ENCODE data around the gene DGCR2.
"Not testable (repeated sequence)": the region's sequence is repeated elsewhere in the genome, so short reads cannot be mapped to it uniquely, and the experiment has no call there.

The DGCR2 gene

DNA sequence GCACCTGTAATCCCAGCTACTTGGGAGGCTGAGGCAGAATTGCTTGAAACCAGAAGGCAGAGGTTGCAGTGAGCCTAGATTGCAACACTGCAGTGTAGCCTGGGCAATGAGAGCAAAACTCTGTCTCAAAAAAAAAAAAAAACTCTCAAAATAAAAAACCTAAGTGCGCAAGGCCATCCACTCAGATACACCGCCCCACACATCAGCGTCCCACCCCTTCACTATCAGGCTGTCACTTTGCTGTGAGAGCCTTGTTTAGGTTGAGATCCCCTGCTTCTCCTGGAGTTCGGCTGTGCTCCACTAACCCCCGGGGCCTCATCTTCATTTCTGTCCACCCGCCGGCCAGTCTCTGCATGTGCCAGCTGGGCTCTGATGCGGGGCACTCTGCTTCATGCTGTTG, 44.2 kb upstream of the DGCR2 start:
- no peak overlapping the region for H3K4me3 ChIP-seq (replicated peaks; ENCODE audit: low read depth, low read length)
- DNase-seq (ENCODE audit: low read depth): no peak
- TF ChIP-seq, protein P1, sequence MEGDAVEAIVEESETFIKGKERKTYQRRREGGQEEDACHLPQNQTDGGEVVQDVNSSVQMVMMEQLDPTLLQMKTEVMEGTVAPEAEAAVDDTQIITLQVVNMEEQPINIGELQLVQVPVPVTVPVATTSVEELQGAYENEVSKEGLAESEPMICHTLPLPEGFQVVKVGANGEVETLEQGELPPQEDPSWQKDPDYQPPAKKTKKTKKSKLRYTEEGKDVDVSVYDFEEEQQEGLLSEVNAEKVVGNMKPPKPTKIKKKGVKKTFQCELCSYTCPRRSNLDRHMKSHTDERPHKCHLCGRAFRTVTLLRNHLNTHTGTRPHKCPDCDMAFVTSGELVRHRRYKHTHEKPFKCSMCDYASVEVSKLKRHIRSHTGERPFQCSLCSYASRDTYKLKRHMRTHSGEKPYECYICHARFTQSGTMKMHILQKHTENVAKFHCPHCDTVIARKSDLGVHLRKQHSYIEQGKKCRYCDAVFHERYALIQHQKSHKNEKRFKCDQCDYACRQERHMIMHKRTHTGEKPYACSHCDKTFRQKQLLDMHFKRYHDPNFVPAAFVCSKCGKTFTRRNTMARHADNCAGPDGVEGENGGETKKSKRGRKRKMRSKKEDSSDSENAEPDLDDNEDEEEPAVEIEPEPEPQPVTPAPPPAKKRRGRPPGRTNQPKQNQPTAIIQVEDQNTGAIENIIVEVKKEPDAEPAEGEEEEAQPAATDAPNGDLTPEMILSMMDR (IDR thresholded peaks at IDR 0.05; ENCODE audit: low read length, missing control alignments): no peak

DNA sequence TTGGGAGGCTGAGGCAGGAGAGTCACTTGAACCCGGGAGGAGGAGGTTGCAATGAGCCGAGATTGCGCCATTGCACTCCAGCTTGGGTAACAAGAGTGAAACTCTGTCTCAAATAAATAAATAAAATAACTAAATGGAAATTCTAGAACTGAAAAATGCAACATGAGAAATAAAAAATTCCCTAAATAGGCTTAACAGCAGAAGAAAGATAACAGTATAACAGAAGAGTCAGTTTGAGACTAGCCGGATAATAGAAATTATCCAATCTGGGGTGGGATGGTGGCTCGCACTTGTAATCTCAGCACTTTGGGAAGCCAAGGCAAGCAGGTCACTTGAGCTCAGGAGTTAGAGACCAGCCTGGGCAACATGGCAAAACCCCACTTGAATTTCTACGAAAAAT, 42.2 kb upstream of the DGCR2 start:
- TF ChIP-seq, protein P1 (IDR thresholded peaks at IDR 0.05; ENCODE audit: low read length, missing control alignments): no peak
- no peak overlapping the region for H3K4me3 ChIP-seq (replicated peaks; ENCODE audit: low read depth, low read length)
- no peak for DNase-seq (ENCODE audit: low read depth)

GRCh38 chr22:19158649-19159048, 36.4 kb upstream of the DGCR2 start:
- H3K4me3 ChIP-seq (replicated peaks; ENCODE audit: low read depth, low read length); DNase-seq (ENCODE audit: low read depth): not testable (repeated sequence)

GRCh38 chr22:19156109-19156508, 33.9 kb upstream of the DGCR2 start:
- not testable (repeated sequence) for DNase-seq (ENCODE audit: low read depth); H3K4me3 ChIP-seq (replicated peaks; ENCODE audit: low read depth, low read length)

GRCh38 chr22:19152942-19153883, 31.0 kb upstream of the DGCR2 start:
- H3K4me3 ChIP-seq (replicated peaks; ENCODE audit: low read depth, low read length): no peak overlapping the region
- TF ChIP-seq, protein P1 (IDR thresholded peaks at IDR 0.05; ENCODE audit: low read length, missing control alignments): no peak
- no peak for DNase-seq (ENCODE audit: low read depth)

- no peak overlapping the region for H3K4me3 ChIP-seq (replicated peaks; ENCODE audit: low read depth, low read length)
- TF ChIP-seq, protein P1 (IDR thresholded peaks at IDR 0.05; ENCODE audit: low read length, missing control alignments): no peak
- DNase-seq (ENCODE audit: low read depth): no peak
Measured at GRCh38 chr22:19151329-19152191, 29.3 kb upstream of the DGCR2 start.

DNA sequence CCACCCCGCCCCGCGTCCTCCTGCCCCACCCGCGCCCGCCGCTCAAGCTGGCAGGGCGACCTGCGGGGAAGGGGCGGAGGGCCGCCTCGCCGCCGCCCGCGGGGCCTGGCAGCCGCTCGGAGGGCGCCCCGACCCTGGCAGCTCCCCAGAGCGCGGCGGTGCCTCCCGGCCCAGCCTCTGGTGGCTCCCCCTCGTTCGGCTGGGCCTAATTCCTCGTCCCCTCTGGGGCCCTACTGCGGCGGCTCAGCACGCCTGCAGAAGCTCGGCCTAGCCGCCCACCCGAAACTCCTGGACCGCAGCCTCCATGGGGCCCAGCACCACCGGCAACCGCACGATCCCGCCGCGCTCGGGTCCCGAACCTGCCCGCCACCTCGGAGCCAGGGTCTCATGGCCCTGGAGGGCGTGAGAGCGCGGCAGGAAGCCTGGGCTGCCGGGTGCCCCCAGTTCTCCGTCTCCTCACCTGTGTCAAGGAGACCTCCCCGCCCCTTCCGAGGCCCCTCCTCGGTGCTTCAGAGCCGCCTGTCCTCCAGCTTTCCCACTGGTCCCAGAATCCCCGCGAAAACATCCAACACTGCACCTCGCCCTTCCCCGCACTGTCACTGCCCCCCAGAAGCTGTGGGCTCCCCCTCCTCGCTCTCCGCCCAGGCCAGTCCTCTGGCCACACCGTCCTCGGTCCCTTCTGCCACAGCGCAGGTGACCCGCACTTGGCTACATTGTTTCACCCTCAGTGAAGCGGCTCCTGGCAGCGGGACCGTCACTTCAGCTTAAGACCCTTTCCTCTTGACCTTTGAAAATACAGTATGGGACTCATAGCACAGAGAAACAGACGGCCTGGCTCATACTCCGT, 28.5 kb upstream of the DGCR2 start:
- H3K4me3 ChIP-seq (replicated peaks; ENCODE audit: low read depth, low read length): no peak overlapping the region
- no peak for DNase-seq (ENCODE audit: low read depth)
- TF ChIP-seq, protein P1 (IDR thresholded peaks at IDR 0.05; ENCODE audit: low read length, missing control alignments): no peak
